GDM1 (cell line): ENCODE measurements around the gene FAF2.

ENCODE experiments used
- DNase-seq: peaks from one replicate; lab custom pipeline; 2025; lab: John Stamatoyannopoulos, UW

The FAF2 gene

GRCh38 chr5:176530393-176530982, 82.3 kb downstream of the FAF2 start:
- no peak for DNase-seq

- DNase-seq: no peak
These were observed 83.1 kb downstream of the FAF2 start for GRCh38 chr5:176530983-176531901.

DNA sequence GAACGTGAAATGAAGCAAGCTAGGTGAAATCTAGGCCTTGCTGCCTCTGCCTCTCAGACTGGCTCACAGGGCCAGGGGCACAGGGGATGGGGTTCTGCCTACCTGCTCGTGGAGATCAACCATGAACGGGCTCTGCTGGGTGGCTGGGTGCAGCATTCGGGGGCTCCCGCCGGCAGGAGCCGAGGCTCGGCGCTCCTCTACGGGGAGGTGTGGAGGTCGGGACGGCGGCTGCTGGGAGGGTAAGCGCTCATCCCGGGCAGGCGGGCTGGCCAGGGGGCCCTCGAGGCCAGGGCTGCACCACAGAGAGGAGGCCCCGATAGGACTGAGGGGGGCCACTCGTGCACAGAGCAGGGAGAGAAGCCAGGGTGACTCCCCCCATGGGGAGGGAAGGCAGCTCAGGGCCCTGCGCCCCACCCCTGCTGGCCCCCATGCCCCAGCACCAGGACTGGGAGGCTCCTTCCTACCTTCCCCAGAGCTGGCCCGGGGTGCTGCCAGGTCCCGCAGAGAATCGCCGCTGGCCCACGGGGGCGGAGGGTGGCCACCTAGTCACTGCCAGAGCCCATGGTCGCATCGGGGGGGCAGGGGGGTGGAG, 83.8 kb downstream of the FAF2 start:
- no peak for DNase-seq

GRCh38 chr5:176532795-176533194, 84.6 kb downstream of the FAF2 start:
- DNase-seq: no peak

- peak; percentile 81 for DNase-seq
These were observed 85.2 kb downstream of the FAF2 start for GRCh38 chr5:176533390-176533789.

DNA sequence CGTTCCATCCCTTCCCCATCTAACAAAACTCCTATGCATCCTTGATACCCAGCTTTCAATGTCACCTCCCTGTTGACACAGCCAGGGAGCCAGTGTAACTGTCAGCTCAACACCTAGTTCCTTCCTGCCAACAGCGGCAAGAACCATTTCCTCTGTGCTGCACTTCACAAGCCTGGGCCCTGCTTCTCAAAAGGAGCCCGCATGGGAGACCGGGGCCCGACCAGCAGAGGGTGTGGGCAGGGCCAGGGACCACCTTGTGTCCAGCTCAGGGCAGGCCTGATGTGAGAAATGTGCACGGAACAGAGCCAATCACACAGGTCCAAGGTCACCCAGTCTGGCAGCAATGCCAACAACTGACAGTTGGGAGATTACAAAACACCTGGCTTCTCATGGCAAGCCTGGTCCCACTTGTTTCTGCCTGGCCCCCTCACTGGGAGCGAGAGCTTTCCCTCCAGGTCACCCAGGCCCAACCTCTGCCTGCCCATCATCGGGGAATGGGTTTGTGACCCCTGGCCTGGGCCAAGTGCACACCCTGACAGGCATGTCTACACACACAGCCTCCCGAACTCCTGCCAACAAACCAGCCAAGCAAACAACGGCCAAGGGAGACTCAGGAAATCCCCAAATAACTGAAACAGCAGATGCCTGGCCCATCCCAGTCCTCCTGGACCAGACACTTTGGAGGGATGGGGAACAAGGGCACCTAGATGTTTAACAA, 85.9 kb downstream of the FAF2 start:
- peak; percentile 71 for DNase-seq

DNA sequence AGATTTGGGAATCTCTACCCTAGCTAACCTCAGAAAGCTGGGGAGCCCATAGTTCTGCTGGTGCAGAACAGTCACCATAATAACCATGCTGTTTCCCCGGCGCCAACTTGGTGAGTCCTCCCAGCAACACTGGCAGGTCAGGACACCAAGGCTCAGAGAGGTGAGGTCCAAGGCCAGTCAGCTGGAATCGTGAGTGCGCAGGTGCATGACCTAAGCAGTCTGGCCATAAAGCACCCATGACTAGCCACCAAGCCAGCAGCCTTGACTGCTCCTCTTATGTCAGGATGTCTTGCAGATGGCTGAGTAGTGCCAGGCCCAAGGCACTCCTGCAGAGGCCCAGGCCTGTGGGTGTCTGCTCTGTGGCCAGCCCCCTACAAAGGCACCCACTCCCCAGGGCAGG, 86.5 kb downstream of the FAF2 start:
- no peak for DNase-seq

DNA sequence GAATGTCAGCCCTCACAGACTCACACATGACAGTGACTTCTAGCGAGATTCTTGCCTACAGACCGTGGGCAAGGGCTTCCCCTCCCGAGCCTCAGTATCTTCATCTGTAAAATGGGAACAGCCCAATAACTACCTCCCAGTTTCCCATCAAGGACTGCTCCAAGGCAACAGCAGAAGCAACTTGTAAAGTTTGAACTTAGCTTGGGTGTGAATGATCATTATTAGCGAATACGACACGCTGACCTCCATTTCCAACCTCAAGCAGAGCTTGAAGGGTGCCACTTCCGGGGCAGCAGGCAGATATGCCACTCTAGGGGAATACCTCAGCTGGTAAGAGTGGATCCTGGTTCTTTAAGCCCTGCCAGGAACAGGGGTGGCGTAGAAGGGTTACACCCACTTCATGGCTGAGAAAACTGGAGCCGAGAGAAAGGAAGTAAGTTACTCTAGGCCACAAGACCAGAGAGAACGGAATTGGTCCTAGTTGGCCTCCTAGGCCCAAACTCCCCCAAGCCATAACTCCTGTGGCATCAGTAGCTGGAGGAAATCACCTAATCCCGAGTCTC, 87.0 kb downstream of the FAF2 start:
- peak; percentile 54 for DNase-seq

DNA sequence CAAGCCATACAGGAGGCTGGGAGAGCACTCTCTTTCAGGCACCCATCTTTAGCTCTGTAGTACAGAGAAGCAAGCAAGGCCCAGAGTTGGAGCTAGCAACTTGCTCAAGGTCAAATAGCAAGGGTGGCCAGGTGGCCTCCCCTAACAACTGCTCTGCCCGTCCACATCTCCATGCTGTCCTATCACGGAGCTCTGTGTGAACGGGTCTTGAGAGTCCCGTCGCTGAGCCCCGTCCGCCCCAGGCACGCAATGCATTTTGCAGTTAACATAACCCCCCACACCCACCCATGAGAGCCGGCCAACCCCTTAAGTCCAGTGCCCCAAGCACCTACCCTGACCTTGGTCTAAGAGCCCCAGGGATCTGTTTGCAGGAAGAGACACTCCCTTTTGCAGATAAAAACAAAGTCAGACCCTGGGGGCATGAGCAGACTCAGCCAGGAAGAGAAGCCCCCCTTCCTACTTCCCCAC, 87.5 kb downstream of the FAF2 start:
- DNase-seq: no peak

DNA sequence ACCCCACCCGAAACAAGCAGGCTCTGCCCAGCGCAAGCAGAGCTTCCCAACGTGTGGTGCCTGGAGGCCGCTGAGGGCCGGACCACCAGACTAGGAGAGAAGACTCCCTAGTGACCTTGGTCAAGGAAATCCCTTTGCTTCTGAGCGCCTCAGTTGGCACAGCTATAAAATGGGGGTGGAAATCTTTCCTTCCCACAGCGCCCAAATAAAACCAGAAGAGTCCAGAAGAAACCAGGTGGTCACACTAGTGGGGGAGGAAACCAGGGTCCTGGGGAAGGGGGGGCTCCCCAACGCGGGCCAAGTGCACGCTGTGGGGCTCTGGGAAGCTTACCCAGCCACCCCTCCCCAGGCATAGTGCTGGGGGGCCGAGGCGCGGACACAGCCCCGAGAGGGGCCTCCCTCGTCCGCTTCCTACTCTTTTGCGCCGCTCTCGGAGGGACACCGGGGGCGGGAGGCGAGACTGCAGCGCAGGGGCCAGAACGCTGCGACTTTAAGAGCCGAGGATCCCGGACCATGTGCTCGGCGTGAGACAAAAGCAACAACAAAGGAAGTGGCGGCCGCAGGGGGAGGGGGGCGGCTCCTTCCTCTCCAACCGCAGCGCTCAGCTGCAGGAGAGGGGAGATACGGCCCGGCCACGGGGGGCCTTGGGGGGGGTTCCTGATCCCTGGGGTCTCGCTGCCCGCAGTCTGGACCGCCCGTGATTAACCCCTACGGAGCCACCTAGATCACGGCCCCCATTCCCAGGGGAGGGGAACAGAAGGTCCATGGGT, 88.1 kb downstream of the FAF2 start:
- peak; percentile 75 for DNase-seq

DNA sequence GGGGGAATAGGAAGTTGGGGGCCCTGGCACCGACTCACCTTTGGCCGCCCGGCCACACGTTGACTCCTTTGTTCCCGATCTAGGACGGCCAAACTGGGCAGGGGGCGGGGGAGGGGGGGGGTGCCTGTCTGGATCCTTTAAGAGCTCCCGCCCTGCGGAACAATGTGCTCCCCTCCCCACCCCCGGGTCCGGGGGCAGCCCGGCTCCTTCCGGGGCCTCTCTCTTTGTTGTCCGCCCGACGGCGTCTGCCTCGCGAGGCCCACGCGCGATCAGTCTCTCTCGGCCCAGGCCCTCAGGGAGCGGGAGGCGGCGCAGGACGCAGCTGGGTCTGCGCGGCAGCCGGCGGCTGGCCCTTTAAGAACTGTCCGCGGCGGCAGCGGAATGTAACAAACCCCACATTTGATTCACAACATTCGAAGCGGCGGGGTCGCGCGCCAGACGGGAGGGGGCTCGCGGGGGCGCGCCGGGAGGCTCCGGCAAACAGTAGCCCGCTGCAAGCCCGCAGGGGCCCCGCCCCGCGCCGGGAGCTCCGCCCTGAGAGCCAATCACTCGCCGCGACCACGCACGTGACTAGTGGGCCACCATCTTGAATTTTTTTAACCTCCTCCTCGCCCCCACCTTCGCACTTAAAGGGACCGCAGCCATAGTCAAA, 88.8 kb downstream of the FAF2 start, which contains the start of gene RNF44:
TSS of gene RNF44 (minus strand) at position 501 of the 652 bp plus-strand sequence. CDS start 4,930 bp downstream, outside the sequence.
- peak; percentile 97 for DNase-seq

GRCh38 chr5:176537554-176538229, 89.5 kb downstream of the FAF2 start:
- peak; percentile 98 for DNase-seq

- no peak for DNase-seq
These were observed 90.2 kb downstream of the FAF2 start for GRCh38 chr5:176538230-176538988.

GRCh38 chr5:176538989-176539384, 90.8 kb downstream of the FAF2 start:
- no peak for DNase-seq

- no peak for DNase-seq
These were observed 92.3 kb downstream of the FAF2 start for GRCh38 chr5:176540476-176540899.

- no peak for DNase-seq
These were observed 92.8 kb downstream of the FAF2 start for GRCh38 chr5:176540956-176541337.

GRCh38 chr5:176541338-176542134, 93.4 kb downstream of the FAF2 start:
- DNase-seq: peak; percentile 85

DNA sequence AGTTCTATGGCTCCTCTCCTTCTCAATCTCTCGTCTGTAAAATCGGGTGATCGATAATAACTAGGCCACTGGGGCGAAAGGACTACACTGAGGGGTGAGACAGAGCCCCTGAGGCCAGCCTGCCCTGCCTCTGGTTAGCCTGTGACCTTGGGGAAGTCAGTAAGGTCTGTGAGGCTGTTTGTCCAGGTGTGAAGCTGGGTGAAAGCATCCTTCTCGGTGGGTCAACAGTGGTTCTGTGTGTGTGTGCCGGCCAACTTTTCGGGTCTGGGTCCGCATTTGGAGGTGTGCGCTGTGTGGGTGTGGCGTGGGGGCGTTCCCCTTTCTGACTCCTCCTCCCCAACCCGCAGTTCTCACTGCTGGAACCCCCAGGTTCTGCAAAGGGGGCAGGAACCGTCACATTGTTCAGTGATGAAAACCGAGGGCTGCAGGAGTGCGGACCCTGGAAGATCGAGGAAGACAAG, 94.0 kb downstream of the FAF2 start:
- DNase-seq: peak; percentile 60
